Measurements from ENCODE around the gene GRM3. TPM values are rescaled to one million over a fixed set of nuclear protein-coding genes. Genes with fewer than 3 reads are reported as not detected.

GRM3 gene
- total and polyA plus RNA-seq, 4 experiments from 2014 or later: not detected

DNA sequence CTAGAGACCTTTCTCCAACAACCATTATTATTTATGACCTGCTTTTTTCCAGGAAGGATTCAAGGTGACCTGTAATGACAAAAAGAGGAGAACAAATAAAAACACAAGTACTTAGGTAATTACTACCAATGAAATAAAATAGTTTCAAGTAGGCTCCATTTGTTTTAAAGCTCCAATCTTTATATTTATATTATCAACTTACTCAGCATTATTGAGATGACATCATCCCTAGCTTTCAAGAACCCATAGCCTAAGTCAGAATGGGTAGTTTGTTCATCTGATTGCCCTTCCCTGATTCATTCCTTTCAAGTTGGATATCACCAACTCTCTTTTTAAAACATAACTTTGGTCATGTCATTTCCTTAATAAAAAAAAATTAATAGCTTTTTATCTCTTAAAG, 131.5 kb downstream of the GRM3 start:
- CTCF ChIA-PET (ENCODE audit: partially characterized antibody): no interaction called here

DNA sequence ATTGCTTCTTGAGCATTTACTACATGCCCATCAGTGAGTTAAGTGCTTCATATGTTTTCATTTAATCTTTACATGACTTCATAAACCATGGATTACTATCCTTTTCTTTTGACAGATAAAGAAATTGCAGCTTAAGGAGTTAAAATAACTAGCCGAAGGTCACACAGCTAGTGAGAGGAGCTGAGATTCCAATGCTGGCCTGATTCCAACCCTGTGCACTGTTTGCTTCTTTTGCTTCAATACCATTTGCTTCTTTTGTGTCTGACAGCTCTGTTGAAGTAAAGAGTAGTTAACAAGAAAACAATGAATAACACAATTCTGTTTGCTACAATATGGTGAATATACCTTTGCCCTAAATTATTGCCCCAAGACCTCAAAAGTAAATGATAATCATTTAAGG, 132.4 kb downstream of the GRM3 start:
- intact Hi-C loops (cut with micrococcal nuclease): no loop called here
- Histone ChIP-seq H3K36me3 (ENCODE audit: insufficient read depth, low read length) (no peaks in the 10 kb centered on the region), H3K4me1 (ENCODE audit: insufficient read depth, low read length) (no peaks in the 10 kb centered on the region), H3K9me3 (ENCODE audit: control insufficient read depth in 1 of 2, low read length in 2 of 2) (no peaks in the 10 kb centered on the region), H3K4me3 (ENCODE audit: low read length in 2 of 2) (no peak overlapping the region), H3K27me3 (ENCODE audit: insufficient read depth, low read length) (no peaks in the 10 kb centered on the region), H3K27ac (ENCODE audit: low read depth, low read length) (no peak overlapping the region)
- no peak for DNase-seq
- Mint-ChIP-seq H3K27me3 (no peaks in the 10 kb centered on the region), H3K4me3 (no peak overlapping the region), H3K4me1 (no peaks in the 10 kb centered on the region), H3K9me3 (peaks cover 0 to 2% (median 0%) of the 10 kb centered on the region in 8 donors), H3K36me3 (no peaks in the 10 kb centered on the region), H3K27ac (no peak overlapping the region)
- POLR2A ChIA-PET (ENCODE audit: partially characterized antibody): no interaction called here
- CTCF ChIA-PET (ENCODE audit: partially characterized antibody): no interaction called here

More for the DNA sequence above, 131.5 kb downstream of the GRM3 start:
- Histone ChIP-seq H3K27me3 (ENCODE audit: insufficient read depth, low read length) (no peaks in the 10 kb centered on the region), H3K4me3 (ENCODE audit: low read length in 2 of 2) (no peak overlapping the region), H3K27ac (ENCODE audit: low read depth, low read length) (no peak overlapping the region), H3K36me3 (ENCODE audit: insufficient read depth, low read length) (no peaks in the 10 kb centered on the region), H3K9me3 (ENCODE audit: control insufficient read depth in 1 of 2, low read length in 2 of 2) (no peaks in the 10 kb centered on the region), H3K4me1 (ENCODE audit: insufficient read depth, low read length) (no peaks in the 10 kb centered on the region)
- no peak overlapping the region for H3K4me3 Mint-ChIP-seq
- peaks cover 0 to 2% of the 10 kb centered on the region in 2 donors for H3K27me3 Mint-ChIP-seq
- no peak overlapping the region for H3K27ac Mint-ChIP-seq
- intact Hi-C loops (cut with micrococcal nuclease): no loop called here
- no peak for DNase-seq
- H3K9me3 Mint-ChIP-seq: peaks cover 0 to 2% (median 0%) of the 10 kb centered on the region in 8 donors
- no peaks in the 10 kb centered on the region for H3K4me1 Mint-ChIP-seq
- H3K36me3 Mint-ChIP-seq: no peaks in the 10 kb centered on the region
- POLR2A ChIA-PET (ENCODE audit: partially characterized antibody): no interaction called here

DNA sequence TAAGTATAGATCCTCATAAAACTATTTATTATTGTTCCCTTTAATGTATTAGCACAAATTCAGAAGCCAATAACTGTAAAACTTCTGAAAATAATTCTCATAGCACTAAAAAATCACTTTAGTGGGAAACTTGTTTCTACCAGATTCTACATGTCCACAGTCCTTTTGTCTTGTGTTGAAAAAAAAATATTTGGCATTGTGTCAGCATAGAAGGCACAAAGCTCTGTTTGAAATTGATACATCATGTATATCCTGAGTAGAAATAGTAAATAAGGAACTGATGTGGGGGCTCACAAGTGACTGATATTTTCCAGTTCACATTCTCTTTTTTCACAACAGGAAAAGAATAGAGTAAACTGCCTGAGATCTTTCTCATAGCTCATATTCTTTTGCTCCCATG, 134.6 kb downstream of the GRM3 start:
- Histone ChIP-seq H3K27ac (ENCODE audit: low read depth, low read length) (no peak overlapping the region), H3K36me3 (ENCODE audit: insufficient read depth, low read length) (no peaks in the 10 kb centered on the region), H3K4me1 (ENCODE audit: insufficient read depth, low read length) (no peaks in the 10 kb centered on the region), H3K4me3 (ENCODE audit: low read length in 2 of 2) (no peak overlapping the region), H3K27me3 (ENCODE audit: insufficient read depth, low read length) (no peaks in the 10 kb centered on the region), H3K9me3 (ENCODE audit: control insufficient read depth in 1 of 2, low read length in 2 of 2) (no peaks in the 10 kb centered on the region)
- H3K27me3 Mint-ChIP-seq: no peaks in the 10 kb centered on the region
- ChIA-PET CTCF (ENCODE audit: partially characterized antibody) (no interaction called here), POLR2A (ENCODE audit: partially characterized antibody) (no interaction called here)
- no peak overlapping the region for H3K4me3 Mint-ChIP-seq
- no peak overlapping the region for H3K27ac Mint-ChIP-seq
- no peak for DNase-seq
- intact Hi-C loops (cut with micrococcal nuclease): no loop called here
- peaks cover 0 to 2% (median 0%) of the 10 kb centered on the region in 8 donors for H3K9me3 Mint-ChIP-seq
- H3K4me1 Mint-ChIP-seq: no peaks in the 10 kb centered on the region
- no peaks in the 10 kb centered on the region for H3K36me3 Mint-ChIP-seq

DNA sequence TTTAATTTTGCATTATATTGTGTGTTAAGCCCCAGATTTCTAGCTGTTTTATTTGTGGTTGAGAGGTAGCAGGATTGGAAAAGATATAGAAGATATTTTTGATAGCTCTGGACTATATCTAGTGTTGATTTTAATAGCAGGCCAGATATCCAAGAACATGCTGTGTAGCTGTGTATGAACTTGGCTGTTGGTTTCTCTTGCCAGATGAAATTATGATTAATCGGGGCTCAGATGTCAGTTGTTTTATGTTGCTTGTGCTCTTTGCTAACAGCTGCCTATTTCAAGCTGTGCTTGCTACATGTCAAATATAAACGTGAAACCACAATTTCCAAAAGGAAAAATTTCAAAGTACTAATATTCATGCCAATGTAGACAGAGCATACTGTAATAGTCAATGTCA, 141.1 kb downstream of the GRM3 start:
- ChIA-PET POLR2A (ENCODE audit: partially characterized antibody) (no interaction called here), CTCF (ENCODE audit: partially characterized antibody) (no interaction called here)
- no peak overlapping the region for H3K4me3 Mint-ChIP-seq
- H3K27ac Mint-ChIP-seq: no peak overlapping the region
- DNase-seq: no peak
- no peaks in the 10 kb centered on the region for H3K27me3 Mint-ChIP-seq
- H3K27me3 ChIP-seq (ENCODE audit: insufficient read depth, low read length): no peaks in the 10 kb centered on the region
- no peaks in the 10 kb centered on the region for H3K4me1 ChIP-seq (ENCODE audit: insufficient read depth, low read length)
- H3K9me3 Mint-ChIP-seq: no peaks in the 10 kb centered on the region
- no peak overlapping the region for H3K27ac ChIP-seq (ENCODE audit: low read depth, low read length)
- no peaks in the 10 kb centered on the region for H3K9me3 ChIP-seq (ENCODE audit: control insufficient read depth in 1 of 2, low read length in 2 of 2)
- no peaks in the 10 kb centered on the region for H3K4me1 Mint-ChIP-seq
- no peaks in the 10 kb centered on the region for H3K36me3 ChIP-seq (ENCODE audit: insufficient read depth, low read length)
- no peaks in the 10 kb centered on the region for H3K36me3 Mint-ChIP-seq
- intact Hi-C loops (cut with micrococcal nuclease): no loop called here
- no peak overlapping the region for H3K4me3 ChIP-seq (ENCODE audit: low read length in 2 of 2)

DNA sequence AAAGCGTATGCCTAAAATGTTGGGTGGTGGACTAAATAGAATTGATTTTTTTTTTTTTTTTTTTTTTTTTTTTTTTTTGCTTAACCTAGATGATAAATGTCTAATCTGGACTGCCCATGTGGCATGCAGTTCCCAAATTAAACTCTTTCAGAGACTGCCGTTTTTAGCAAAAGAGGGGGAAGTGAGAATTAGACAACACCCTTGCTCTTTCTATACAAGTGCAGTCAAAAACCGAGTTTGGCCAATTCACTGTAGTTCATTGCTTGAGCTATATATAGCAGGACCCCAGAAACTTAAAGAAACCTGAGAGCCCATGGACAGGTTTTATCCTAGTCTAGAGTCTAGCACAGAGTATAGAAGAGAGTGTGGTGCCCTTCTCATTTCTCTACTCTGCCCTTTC, 141.9 kb downstream of the GRM3 start:
- CTCF ChIA-PET (ENCODE audit: partially characterized antibody): no interaction called here
- H3K27me3 Mint-ChIP-seq: no peaks in the 10 kb centered on the region
- intact Hi-C loops (cut with micrococcal nuclease): no loop called here

DNA sequence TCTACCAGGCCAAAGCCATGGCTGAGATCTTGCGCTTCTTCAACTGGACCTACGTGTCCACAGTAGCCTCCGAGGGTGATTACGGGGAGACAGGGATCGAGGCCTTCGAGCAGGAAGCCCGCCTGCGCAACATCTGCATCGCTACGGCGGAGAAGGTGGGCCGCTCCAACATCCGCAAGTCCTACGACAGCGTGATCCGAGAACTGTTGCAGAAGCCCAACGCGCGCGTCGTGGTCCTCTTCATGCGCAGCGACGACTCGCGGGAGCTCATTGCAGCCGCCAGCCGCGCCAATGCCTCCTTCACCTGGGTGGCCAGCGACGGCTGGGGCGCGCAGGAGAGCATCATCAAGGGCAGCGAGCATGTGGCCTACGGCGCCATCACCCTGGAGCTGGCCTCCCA, 142.7 kb downstream of the GRM3 start:
- no peaks in the 10 kb centered on the region for H3K36me3 Mint-ChIP-seq
- ChIA-PET CTCF (ENCODE audit: partially characterized antibody) (no interaction called here), POLR2A (ENCODE audit: partially characterized antibody) (no interaction called here)
- no peak overlapping the region for H3K4me3 Mint-ChIP-seq
- Histone ChIP-seq H3K27me3 (ENCODE audit: insufficient read depth, low read length) (no peaks in the 10 kb centered on the region), H3K36me3 (ENCODE audit: insufficient read depth, low read length) (no peaks in the 10 kb centered on the region), H3K4me3 (ENCODE audit: low read length in 2 of 2) (no peak overlapping the region), H3K9me3 (ENCODE audit: control insufficient read depth in 1 of 2, low read length in 2 of 2) (no peaks in the 10 kb centered on the region), H3K4me1 (ENCODE audit: insufficient read depth, low read length) (no peaks in the 10 kb centered on the region), H3K27ac (ENCODE audit: low read depth, low read length) (no peak overlapping the region)
- H3K27me3 Mint-ChIP-seq: no peaks in the 10 kb centered on the region
- intact Hi-C loops (cut with micrococcal nuclease): no loop called here
- H3K9me3 Mint-ChIP-seq: peaks cover 0 to 1% (median 0%) of the 10 kb centered on the region in 8 donors
- DNase-seq: peak in 1 of 5 donors; percentile 22
- H3K4me1 Mint-ChIP-seq: no peaks in the 10 kb centered on the region
- H3K27ac Mint-ChIP-seq: no peak overlapping the region

More for the DNA sequence above, 141.9 kb downstream of the GRM3 start:
- Mint-ChIP-seq H3K27ac (no peak overlapping the region), H3K9me3 (peaks cover 0 to 1% (median 0%) of the 10 kb centered on the region in 8 donors), H3K4me1 (no peaks in the 10 kb centered on the region), H3K36me3 (no peaks in the 10 kb centered on the region), H3K4me3 (no peak overlapping the region)
- POLR2A ChIA-PET (ENCODE audit: partially characterized antibody): no interaction called here
- H3K36me3 ChIP-seq (ENCODE audit: insufficient read depth, low read length): no peaks in the 10 kb centered on the region
- H3K9me3 ChIP-seq (ENCODE audit: control insufficient read depth in 1 of 2, low read length in 2 of 2): no peaks in the 10 kb centered on the region
- no peaks in the 10 kb centered on the region for H3K27me3 ChIP-seq (ENCODE audit: insufficient read depth, low read length)
- no peak overlapping the region for H3K27ac ChIP-seq (ENCODE audit: low read depth, low read length)
- no peak overlapping the region for H3K4me3 ChIP-seq (ENCODE audit: low read length in 2 of 2)
- no peaks in the 10 kb centered on the region for H3K4me1 ChIP-seq (ENCODE audit: insufficient read depth, low read length)
- no peak for DNase-seq

DNA sequence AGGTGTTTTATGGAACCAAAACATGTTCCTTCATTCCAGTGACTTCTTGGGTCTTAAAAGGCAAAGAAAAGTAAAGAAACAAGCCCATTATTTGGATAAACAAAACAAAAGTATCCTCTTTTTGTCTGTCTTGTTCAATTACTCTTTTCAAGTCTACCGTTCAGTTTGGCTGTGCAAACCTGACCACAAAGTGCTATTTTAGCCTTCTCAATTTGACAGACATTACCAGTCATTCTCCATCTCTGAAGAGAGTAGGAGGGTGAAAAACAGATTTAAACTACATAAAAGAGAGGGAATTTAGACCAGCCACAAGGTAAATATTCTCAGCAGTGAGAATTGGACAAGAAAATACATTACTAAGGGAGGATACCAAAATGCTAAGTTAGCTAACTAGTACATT, 145.2 kb downstream of the GRM3 start:
- no peak overlapping the region for H3K4me3 ChIP-seq (ENCODE audit: low read length in 2 of 2)
- peaks cover 0 to 1% (median 0%) of the 10 kb centered on the region in 8 donors for H3K9me3 Mint-ChIP-seq
- H3K27me3 ChIP-seq (ENCODE audit: insufficient read depth, low read length): no peaks in the 10 kb centered on the region
- intact Hi-C loops (cut with micrococcal nuclease): no loop called here
- ChIA-PET POLR2A (ENCODE audit: partially characterized antibody) (no interaction called here), CTCF (ENCODE audit: partially characterized antibody) (no interaction called here)
- H3K4me1 ChIP-seq (ENCODE audit: insufficient read depth, low read length): no peaks in the 10 kb centered on the region
- H3K4me1 Mint-ChIP-seq: no peaks in the 10 kb centered on the region
- H3K9me3 ChIP-seq (ENCODE audit: control insufficient read depth in 1 of 2, low read length in 2 of 2): no peaks in the 10 kb centered on the region
- H3K27me3 Mint-ChIP-seq: no peaks in the 10 kb centered on the region
- H3K4me3 Mint-ChIP-seq: no peak overlapping the region
- no peak overlapping the region for H3K27ac Mint-ChIP-seq
- no peaks in the 10 kb centered on the region for H3K36me3 Mint-ChIP-seq
- no peak for DNase-seq
- no peak overlapping the region for H3K27ac ChIP-seq (ENCODE audit: low read depth, low read length)
- no peaks in the 10 kb centered on the region for H3K36me3 ChIP-seq (ENCODE audit: insufficient read depth, low read length)

DNA sequence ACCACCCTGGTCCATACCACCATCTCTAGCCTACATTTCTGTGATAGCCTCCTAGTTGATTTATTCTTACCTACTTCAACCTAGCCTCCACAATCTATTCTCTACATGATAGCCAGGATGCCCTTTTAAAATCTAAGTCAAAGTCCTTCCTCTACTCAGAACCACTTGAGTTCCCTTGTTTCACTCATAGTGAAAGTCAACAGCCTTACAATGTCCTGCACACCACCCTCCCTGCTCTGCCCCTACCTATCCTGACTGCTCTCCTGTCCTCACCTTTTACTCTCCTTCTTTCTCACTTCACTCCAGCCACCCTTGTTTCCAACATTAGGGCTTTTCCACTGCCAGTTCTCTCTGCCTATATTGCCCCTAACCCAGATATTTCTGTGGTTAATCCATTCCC, 146.7 kb downstream of the GRM3 start:
- ChIA-PET POLR2A (ENCODE audit: partially characterized antibody) (no interaction called here), CTCF (ENCODE audit: partially characterized antibody) (no interaction called here)
- Mint-ChIP-seq H3K4me1 (no peaks in the 10 kb centered on the region), H3K36me3 (no peaks in the 10 kb centered on the region), H3K27ac (no peak overlapping the region), H3K4me3 (no peak overlapping the region), H3K9me3 (peaks cover 0 to 1% (median 0%) of the 10 kb centered on the region in 8 donors), H3K27me3 (no peaks in the 10 kb centered on the region)
- DNase-seq: no peak
- H3K36me3 ChIP-seq (ENCODE audit: insufficient read depth, low read length): no peaks in the 10 kb centered on the region
- intact Hi-C loops (cut with micrococcal nuclease): no loop called here
- no peaks in the 10 kb centered on the region for H3K27me3 ChIP-seq (ENCODE audit: insufficient read depth, low read length)
- no peak overlapping the region for H3K4me3 ChIP-seq (ENCODE audit: low read length in 2 of 2)
- no peaks in the 10 kb centered on the region for H3K4me1 ChIP-seq (ENCODE audit: insufficient read depth, low read length)
- H3K27ac ChIP-seq (ENCODE audit: low read depth, low read length): no peak overlapping the region
- H3K9me3 ChIP-seq (ENCODE audit: control insufficient read depth in 1 of 2, low read length in 2 of 2): no peaks in the 10 kb centered on the region
